HepG2 (cell line): ENCODE data around the gene RREB1. TPM values are rescaled to one million over a fixed set of nuclear protein-coding genes. Genes with fewer than 3 reads are reported as not detected.

Source experiments
- DR1 ChIP-seq: sonication (generic); formaldehyde crosslinking; IDR thresholded peaks from 2 replicates; pipeline ENCODE4 v1.8.0; 2021; ENCODE audit warnings: mild to moderate bottlenecking, missing genetic modification reagents, inconsistent platforms
- FOXJ3 ChIP-seq: sonication (generic); formaldehyde crosslinking; IDR thresholded peaks from 2 replicates; pipeline ENCODE4 v1.4.0; 2020; ENCODE audit warnings: missing genetic modification reagents, mild to moderate bottlenecking, borderline replicate concordance
- FOXO4 ChIP-seq: sonication (generic); formaldehyde crosslinking; conservative IDR thresholded peaks from 2 replicates; pipeline ENCODE4 v1.8.1; 2023; ENCODE audit warnings: missing genetic modification reagents
- KLF12 ChIP-seq: sonication (generic); formaldehyde crosslinking; IDR thresholded peaks from 2 replicates; pipeline ENCODE4 v1.4.0; 2020; ENCODE audit warnings: missing genetic modification reagents, borderline replicate concordance
- NFE2L1 ChIP-seq: sonication (generic); formaldehyde crosslinking; IDR thresholded peaks from 2 replicates; pipeline ENCODE4 v1.4.0; 2020; ENCODE audit warnings: missing genetic modification reagents, mild to moderate bottlenecking, borderline replicate concordance
- PCBP2 ChIP-seq: fragments of 200-400 bp; formaldehyde crosslinking; optimal IDR thresholded peaks from 2 replicates; pipeline ENCODE3; 2018; ENCODE audit warnings: low read length, low read depth; ENCODE audit not compliant: poor library complexity, severe bottlenecking
- POGZ ChIP-seq: sonication (generic); formaldehyde crosslinking; IDR thresholded peaks from 2 replicates; pipeline ENCODE4 v1.4.0; 2020; ENCODE audit warnings: mild to moderate bottlenecking, missing genetic modification reagents
- SMC3 ChIP-seq: IDR thresholded peaks from 2 replicates; pipeline ENCODE4 v1.6.1; 2011; ENCODE audit warnings: low read length, improper control_type of control experiment
- TBL1XR1 ChIP-seq: fragments of 150-350 bp; IDR thresholded peaks from 2 replicates; pipeline ENCODE4 v1.6.1; 2014; ENCODE audit warnings: borderline replicate concordance, low read length; ENCODE audit not compliant: partially characterized antibody
- TCF12 ChIP-seq, 2 experiments: fragments of 450-650 bp in 1 of 2; sonication (generic) in 1 of 2; formaldehyde crosslinking in 1 of 2; IDR thresholded peaks; 2 replicates each; pipeline versions ENCODE4 v1.6.1 to v1.8.0; 2017 to 2022; ENCODE audit warnings: antibody characterized with exemption in 1 of 2, mild to moderate bottlenecking in 1 of 2, missing genetic modification reagents in 1 of 2, moderate library complexity in 1 of 2
- TEAD3 ChIP-seq: optimal IDR thresholded peaks from 2 replicates; pipeline ENCODE3; 2016; ENCODE audit warnings: borderline replicate concordance
- U2AF2 ChIP-seq: fragments of 200-400 bp; formaldehyde crosslinking; IDR thresholded peaks from 2 replicates; pipeline ENCODE4 v1.6.1; 2017; ENCODE audit warnings: low read depth, mild to moderate bottlenecking, low read length
- ZBTB38 ChIP-seq: sonication (generic); formaldehyde crosslinking; IDR thresholded peaks from 2 replicates; pipeline ENCODE4 v1.5.1; 2020; ENCODE audit warnings: mild to moderate bottlenecking, missing genetic modification reagents
- ZC3H4 ChIP-seq: sonication (generic); formaldehyde crosslinking; IDR thresholded peaks from 2 replicates; pipeline ENCODE4 v1.4.0; 2020; ENCODE audit warnings: missing genetic modification reagents, borderline replicate concordance
- ZNF263 ChIP-seq: sonication (generic); formaldehyde crosslinking; IDR thresholded peaks from 2 replicates; pipeline ENCODE4 v1.4.0; 2020; ENCODE audit warnings: missing genetic modification reagents
- ZNF329 ChIP-seq: sonication (generic); formaldehyde crosslinking; IDR thresholded peaks from 2 replicates; pipeline ENCODE4 v1.9.0; 2021; ENCODE audit warnings: low read depth, mild to moderate bottlenecking, missing genetic modification reagents
- ZNF343 ChIP-seq: sonication (generic); formaldehyde crosslinking; IDR thresholded peaks from 2 replicates; pipeline ENCODE4 v1.4.0; 2020; ENCODE audit warnings: mild to moderate bottlenecking, missing genetic modification reagents
- ZNF543 ChIP-seq: sonication (generic); formaldehyde crosslinking; IDR thresholded peaks from 2 replicates; pipeline ENCODE4 v1.4.0; 2020; ENCODE audit warnings: mild to moderate bottlenecking, missing genetic modification reagents
- ZNF563 ChIP-seq: sonication (generic); formaldehyde crosslinking; IDR thresholded peaks from 2 replicates; pipeline ENCODE4 v1.8.0; 2022; ENCODE audit warnings: mild to moderate bottlenecking, moderate library complexity, missing genetic modification reagents
- ZNF670 ChIP-seq: sonication (generic); formaldehyde crosslinking; IDR thresholded peaks from 2 replicates; pipeline ENCODE4 v1.8.0; 2022; ENCODE audit warnings: mild to moderate bottlenecking, missing genetic modification reagents, borderline replicate concordance
- ZNF674 ChIP-seq: sonication (generic); formaldehyde crosslinking; IDR thresholded peaks from 2 replicates; pipeline ENCODE4 v1.5.0; 2020; ENCODE audit warnings: low read depth, mild to moderate bottlenecking, missing genetic modification reagents
- ZNF772 ChIP-seq: sonication (generic); formaldehyde crosslinking; IDR thresholded peaks from 2 replicates; pipeline ENCODE4 v1.5.0; 2020; ENCODE audit warnings: mild to moderate bottlenecking, missing genetic modification reagents
- ZNF816 ChIP-seq: sonication (generic); formaldehyde crosslinking; IDR thresholded peaks from 2 replicates; pipeline ENCODE4 v1.8.0; 2022; ENCODE audit warnings: missing genetic modification reagents, mild to moderate bottlenecking, borderline replicate concordance
- polyA plus RNA-seq, 8 experiments: library from polyadenylated mRNA; depleted of rRNA in 3 of 8; stranded (reverse) in 7 of 8; unstranded in 1 of 8; fragments of >200 nt; fragmentation: Illumina TruSeq in 4 of 8; extraction: Trizol in 4 of 8; gene quantifications; 2 replicates each; pipeline versions ENCODE4 v1.2.1 to v1.2.3, GENCODE V29; 2011 to 2016; ENCODE audit warnings: low read depth in 4 of 8, missing spikeins in 1 of 8, mixed read lengths in 1 of 8; ENCODE audit not compliant: insufficient read depth in 1 of 8
- total RNA-seq, 5 experiments: library from RNA; depleted of rRNA; stranded (reverse); fragments of >200 nt; fragmentation: Illumina TruSeq; extraction: Trizol; gene quantifications; 2 replicates each; pipeline ENCODE4 v1.2.3, GENCODE V29; 2016; ENCODE audit warnings: low read depth in 1 of 5
- TF ChIP-seq, protein P1 (sequence below): sonication (generic); formaldehyde crosslinking; IDR thresholded peaks from 2 replicates; pipeline ENCODE4 v1.4.0; 2020; ENCODE audit warnings: mild to moderate bottlenecking, low read depth, missing genetic modification reagents
- TF ChIP-seq, protein P2 (sequence below): IDR thresholded peaks from 2 replicates; pipeline ENCODE4 v1.6.1; 2016; ENCODE audit warnings: missing compliant biosample characterization, missing genetic modification reagents, borderline replicate concordance
- TF ChIP-seq, protein P3 (sequence below): sonication (generic); formaldehyde crosslinking; IDR thresholded peaks from 2 replicates; pipeline ENCODE4 v1.4.0; 2020; ENCODE audit warnings: missing genetic modification reagents, low read depth, mild to moderate bottlenecking, borderline replicate concordance

The RREB1 gene
- total and polyA plus RNA-seq, 2 of the 13 experiments (the other 11 are each of a cell fraction or from before 2014, with no cell fraction given) = 6.1 to 23.2 TPM

DNA sequence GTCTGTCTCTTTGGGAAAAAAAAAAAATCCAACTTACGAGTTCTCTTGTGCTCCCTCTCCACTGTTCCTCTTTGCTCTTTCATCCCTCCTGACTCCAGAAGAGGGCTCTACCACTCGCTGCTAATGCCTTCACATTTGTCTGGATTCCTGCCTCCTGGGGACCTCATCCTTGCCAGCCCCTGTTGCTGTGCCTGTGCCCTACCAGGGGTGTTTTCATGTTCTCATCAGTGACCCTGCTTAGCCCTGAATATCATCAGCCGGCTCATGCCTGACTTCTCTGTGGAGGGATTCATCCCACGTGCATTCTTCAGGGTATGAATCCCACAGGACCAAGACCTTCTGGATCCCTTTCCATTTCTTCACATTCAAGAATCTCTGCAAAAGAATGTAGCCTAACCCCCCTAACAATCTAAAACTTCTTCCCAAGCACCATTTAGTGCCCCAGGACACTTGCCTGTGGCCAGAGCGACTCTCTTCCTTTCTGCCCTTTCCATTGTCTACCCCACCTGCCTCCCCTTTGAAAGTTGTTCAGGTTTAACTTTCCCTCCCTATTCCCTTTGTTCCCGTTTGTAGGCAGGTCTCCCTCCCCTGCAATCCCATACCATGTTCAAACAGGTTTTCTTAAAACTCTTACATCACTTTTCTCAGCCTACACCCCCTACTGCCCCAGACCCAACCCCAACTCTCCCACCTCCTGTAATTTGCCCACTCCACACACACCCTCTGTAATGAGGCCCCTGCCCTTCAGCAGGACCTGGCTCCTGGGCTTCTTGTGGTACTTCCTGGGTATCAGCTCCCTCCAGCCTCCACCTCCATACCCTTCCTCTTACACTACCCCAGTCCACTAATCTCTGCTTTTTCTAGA, 50.2 kb downstream of the RREB1 start (continued):
- TF ChIP-seq ZNF343 (CRISPR knock-in tag) (no peak), TBL1XR1 (no peak), FOXO4 (CRISPR knock-in tag) (no peak), U2AF2 (no peak), ZNF816 (CRISPR knock-in tag) (no peak), NFE2L1 (CRISPR knock-in tag) (no peak), ZNF674 (CRISPR knock-in tag) (no peak), ZNF670 (CRISPR knock-in tag) (no peak), KLF12 (CRISPR knock-in tag) (no peak), ZNF543 (CRISPR knock-in tag) (no peak), ZNF772 (CRISPR knock-in tag) (no peak), FOXJ3 (CRISPR knock-in tag) (no peak), ZC3H4 (no peak), DR1 (CRISPR knock-in tag) (no peak), ZNF563 (CRISPR knock-in tag) (no peak), POGZ (CRISPR knock-in tag) (peak; percentile 10; the same call in 1 of the 2 replicates), ZNF329 (CRISPR knock-in tag) (no peak), ZNF263 (CRISPR knock-in tag) (peak; percentile 75), PCBP2 (peak; percentile 18), TCF12 (IDR thresholded peaks at IDR 0.05) (no peak), TCF12 (CRISPR knock-in tag; IDR thresholded peaks at IDR 0.05) (no peak), TEAD3 (CRISPR knock-in tag) (peak; percentile 38), SMC3 (peak; percentile 51), ZBTB38 (CRISPR knock-in tag) (no peak)
- TF ChIP-seq, protein P1, sequence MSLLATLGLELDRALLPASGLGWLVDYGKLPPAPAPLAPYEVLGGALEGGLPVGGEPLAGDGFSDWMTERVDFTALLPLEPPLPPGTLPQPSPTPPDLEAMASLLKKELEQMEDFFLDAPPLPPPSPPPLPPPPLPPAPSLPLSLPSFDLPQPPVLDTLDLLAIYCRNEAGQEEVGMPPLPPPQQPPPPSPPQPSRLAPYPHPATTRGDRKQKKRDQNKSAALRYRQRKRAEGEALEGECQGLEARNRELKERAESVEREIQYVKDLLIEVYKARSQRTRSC = no peak
- TF ChIP-seq, protein P2, sequence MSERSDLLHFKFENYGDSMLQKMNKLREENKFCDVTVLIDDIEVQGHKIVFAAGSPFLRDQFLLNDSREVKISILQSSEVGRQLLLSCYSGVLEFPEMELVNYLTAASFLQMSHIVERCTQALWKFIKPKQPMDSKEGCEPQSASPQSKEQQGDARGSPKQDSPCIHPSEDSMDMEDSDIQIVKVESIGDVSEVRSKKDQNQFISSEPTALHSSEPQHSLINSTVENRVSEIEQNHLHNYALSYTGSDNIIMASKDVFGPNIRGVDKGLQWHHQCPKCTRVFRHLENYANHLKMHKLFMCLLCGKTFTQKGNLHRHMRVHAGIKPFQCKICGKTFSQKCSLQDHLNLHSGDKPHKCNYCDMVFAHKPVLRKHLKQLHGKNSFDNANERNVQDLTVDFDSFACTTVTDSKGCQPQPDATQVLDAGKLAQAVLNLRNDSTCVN (CRISPR knock-in tag) = no peak
- TF ChIP-seq, protein P3, sequence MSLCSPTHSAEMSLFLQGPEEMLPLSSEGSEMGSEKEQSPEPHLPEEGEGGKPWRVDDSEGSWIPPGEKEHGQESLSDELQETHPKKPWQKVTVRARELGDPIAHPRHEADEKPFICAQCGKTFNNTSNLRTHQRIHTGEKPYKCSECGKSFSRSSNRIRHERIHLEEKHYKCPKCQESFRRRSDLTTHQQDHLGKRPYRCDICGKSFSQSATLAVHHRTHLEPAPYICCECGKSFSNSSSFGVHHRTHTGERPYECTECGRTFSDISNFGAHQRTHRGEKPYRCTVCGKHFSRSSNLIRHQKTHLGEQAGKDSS (CRISPR knock-in tag) = no peak
